Prostate gland (tissue), 2 donors: Measurements from ENCODE around the gene MLST8.
A peak's percentile ranks its signal among the peaks of the same experiment; 100 is the strongest.

ENCODE experiments used
- POLR2A ChIP-seq: fragments of 450-650 bp; IDR thresholded peaks from one replicate; pipeline ENCODE4 v1.6.1; 2016; ENCODE audit warnings: antibody characterized with exemption, mild to moderate bottlenecking
- POLR2AphosphoS5 ChIP-seq: sonication (generic); formaldehyde crosslinking; IDR thresholded peaks from one replicate; pipeline ENCODE4 v1.6.1; 2017; ENCODE audit warnings: antibody characterized with exemption
- TF ChIP-seq, protein P1 (sequence below), 4 experiments: fragments of 200-600 bp in 2 of 4; fragments of 450-650 bp in 2 of 4; sonication (generic) in 2 of 4; IDR thresholded peaks; 1 replicate in 3 of 4; 2 replicates in 1 of 4; pipeline ENCODE4 v1.5.1; 2016 to 2019; ENCODE audit warnings: antibody characterized with exemption in 4 of 4, mild to moderate bottlenecking in 2 of 4, moderate library complexity in 2 of 4

DNA sequence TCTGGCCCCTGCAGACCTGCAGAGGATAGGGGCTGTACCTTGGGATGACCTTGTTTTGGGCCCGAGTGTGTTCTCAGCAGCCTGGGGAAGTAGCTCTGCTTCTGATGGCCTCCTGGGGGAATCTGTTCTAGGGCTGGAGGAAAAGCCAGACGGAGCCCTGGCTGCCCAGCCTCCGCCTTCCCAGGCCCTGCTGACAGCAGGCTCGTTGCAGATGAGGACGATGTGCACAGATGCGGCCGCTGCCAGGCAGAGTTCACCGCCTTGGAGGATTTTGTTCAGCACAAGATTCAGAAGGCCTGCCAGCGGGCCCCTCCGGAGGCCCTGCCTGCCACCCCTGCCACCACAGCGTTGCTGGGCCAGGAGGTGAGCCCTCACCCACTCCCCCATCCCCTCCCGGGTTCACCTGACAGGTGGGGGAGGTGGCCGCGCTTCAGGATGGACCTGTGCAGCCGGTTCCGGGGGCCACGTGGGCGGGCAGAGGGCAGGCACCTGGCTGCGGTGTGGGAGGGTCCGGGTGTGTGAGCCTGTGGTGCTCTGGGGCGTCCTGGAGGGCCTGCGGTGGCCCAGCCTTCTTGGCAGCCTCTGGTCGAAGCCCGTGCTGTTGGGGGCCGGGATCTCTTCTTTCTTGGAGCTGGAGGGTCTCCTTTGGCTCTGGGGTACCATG lies 23.0 kb downstream of the MLST8 start:
- TF ChIP-seq, protein P1, sequence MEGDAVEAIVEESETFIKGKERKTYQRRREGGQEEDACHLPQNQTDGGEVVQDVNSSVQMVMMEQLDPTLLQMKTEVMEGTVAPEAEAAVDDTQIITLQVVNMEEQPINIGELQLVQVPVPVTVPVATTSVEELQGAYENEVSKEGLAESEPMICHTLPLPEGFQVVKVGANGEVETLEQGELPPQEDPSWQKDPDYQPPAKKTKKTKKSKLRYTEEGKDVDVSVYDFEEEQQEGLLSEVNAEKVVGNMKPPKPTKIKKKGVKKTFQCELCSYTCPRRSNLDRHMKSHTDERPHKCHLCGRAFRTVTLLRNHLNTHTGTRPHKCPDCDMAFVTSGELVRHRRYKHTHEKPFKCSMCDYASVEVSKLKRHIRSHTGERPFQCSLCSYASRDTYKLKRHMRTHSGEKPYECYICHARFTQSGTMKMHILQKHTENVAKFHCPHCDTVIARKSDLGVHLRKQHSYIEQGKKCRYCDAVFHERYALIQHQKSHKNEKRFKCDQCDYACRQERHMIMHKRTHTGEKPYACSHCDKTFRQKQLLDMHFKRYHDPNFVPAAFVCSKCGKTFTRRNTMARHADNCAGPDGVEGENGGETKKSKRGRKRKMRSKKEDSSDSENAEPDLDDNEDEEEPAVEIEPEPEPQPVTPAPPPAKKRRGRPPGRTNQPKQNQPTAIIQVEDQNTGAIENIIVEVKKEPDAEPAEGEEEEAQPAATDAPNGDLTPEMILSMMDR (IDR thresholded peaks at IDR 0.05), result no peak
- TF ChIP-seq POLR2A, result no peak
- TF ChIP-seq POLR2AphosphoS5, result peak; percentile 6
